DND-41 (cell line): ENCODE data around the gene RNF130.

Source experiments
- ATAC-seq: fragments of 200-7000 bp; cut with Tn5 transposase; 3 replicates; pipeline ENCODE4 v1.9.1; 2021; ENCODE audit warnings: low read depth; ENCODE audit not compliant: insufficient read depth
- DNase-seq: peaks from one replicate; pipeline ENCODE4 v3.0.0-alpha.2; 2020
- H2AFZ ChIP-seq: 2 replicates; pipeline ENCODE4 v1.6.0; 2012; ENCODE audit warnings: low read depth, low read length
- H3K27ac ChIP-seq: 2 replicates; pipeline ENCODE4 v1.5.1; 2012; ENCODE audit warnings: low read length, inconsistent platforms
- H3K27me3 ChIP-seq: fragments of 200-600 bp; sonication (generic); 2 replicates; pipeline ENCODE4 v1.6.0; 2012; ENCODE audit warnings: low read length, mild to moderate bottlenecking, inconsistent platforms; ENCODE audit not compliant: insufficient read depth, poor library complexity
- H3K36me3 ChIP-seq: 2 replicates; pipeline ENCODE4 v1.5.1; 2012; ENCODE audit warnings: low read length, inconsistent platforms; ENCODE audit not compliant: insufficient read depth
- H3K4me1 ChIP-seq: 2 replicates; pipeline ENCODE4 v1.5.1; 2012; ENCODE audit warnings: mild to moderate bottlenecking, low read length; ENCODE audit not compliant: insufficient read depth
- H3K4me2 ChIP-seq: 2 replicates; pipeline ENCODE4 v1.6.0; 2012; ENCODE audit warnings: mild to moderate bottlenecking, moderate library complexity, low read length, inconsistent platforms; ENCODE audit not compliant: insufficient read depth
- H3K4me3 ChIP-seq, 2 experiments: fragments of 200-600 bp in 1 of 2; shearing (Covaris generic) in 1 of 2; 2 replicates each; pipeline ENCODE4 v1.5.1; 2012 to 2016; ENCODE audit warnings: inconsistent platforms in 2 of 2, low read length in 2 of 2, mild to moderate bottlenecking in 2 of 2, low read depth in 1 of 2, moderate library complexity in 1 of 2
- H3K79me2 ChIP-seq: 2 replicates; pipeline ENCODE4 v1.6.0; 2012; ENCODE audit warnings: low read length, inconsistent platforms; ENCODE audit not compliant: insufficient read depth
- H3K9ac ChIP-seq: 2 replicates; pipeline ENCODE4 v1.6.0; 2012; ENCODE audit warnings: low read depth, mild to moderate bottlenecking, inconsistent platforms, low read length, moderate library complexity
- H3K9me3 ChIP-seq: 2 replicates; pipeline ENCODE4 v1.5.1; 2012; ENCODE audit warnings: low read length, moderate library complexity, mild to moderate bottlenecking, inconsistent platforms; ENCODE audit not compliant: insufficient read depth, severe bottlenecking
- H4K20me1 ChIP-seq: 2 replicates; pipeline ENCODE4 v1.6.0; 2012; ENCODE audit warnings: low read length; ENCODE audit not compliant: insufficient read depth
- CTCF ChIP-seq: IDR thresholded peaks from 2 replicates; pipeline ENCODE4 v1.5.1; 2012; ENCODE audit warnings: borderline replicate concordance, low read length, moderate library complexity, mild to moderate bottlenecking; ENCODE audit not compliant: poor library complexity, severe bottlenecking; ENCODE audit errors: extremely low read depth
- EZH2 ChIP-seq: IDR thresholded peaks from 3 replicates; pipeline ENCODE4 v1.6.1; 2012; ENCODE audit warnings: borderline replicate concordance, low read depth, mild to moderate bottlenecking, moderate library complexity, low read length, inconsistent platforms; ENCODE audit not compliant: severe bottlenecking

The RNF130 gene

DNA sequence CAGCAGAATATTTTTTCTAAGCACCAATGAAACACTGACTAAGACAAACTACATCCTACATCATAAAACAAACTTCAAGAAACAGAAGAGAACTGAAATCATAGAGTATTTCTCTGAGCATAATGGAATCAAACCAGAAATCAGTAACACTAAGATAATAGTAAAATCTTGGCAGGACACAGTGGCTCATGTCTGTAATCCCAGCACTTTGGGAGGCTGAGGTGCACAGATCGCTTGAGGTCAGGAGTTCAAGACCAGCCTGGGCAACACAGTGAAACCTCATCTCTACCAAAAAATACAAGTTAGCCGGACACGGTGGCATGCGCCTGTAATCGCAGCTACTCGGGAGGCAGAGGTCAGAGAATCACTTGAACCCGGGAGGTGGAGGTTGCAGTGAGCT is 63.1 kb downstream of the RNF130 start:
- no peak overlapping the region for H3K4me3 ChIP-seq
- no peaks in the 10 kb centered on the region; the same call in 1 of the 2 replicates for H3K36me3 ChIP-seq
- ATAC-seq (no peak), DNase-seq (no peak)
- no peak overlapping the region for H3K4me2 ChIP-seq
- H3K9me3 ChIP-seq = no peaks in the 10 kb centered on the region
- no peak overlapping the region for H3K27ac ChIP-seq
- no peaks in the 10 kb centered on the region for H3K79me2 ChIP-seq
- TF ChIP-seq EZH2 = no peak
- TF ChIP-seq CTCF = no peak
- no peaks in the 10 kb centered on the region for H4K20me1 ChIP-seq
- H2AFZ ChIP-seq = no peak overlapping the region
- H3K27me3 ChIP-seq = peaks cover 3% of the 10 kb centered on the region
- no peak overlapping the region for H3K9ac ChIP-seq
- H3K4me1 ChIP-seq = peaks cover 26% of the 10 kb centered on the region

DNA sequence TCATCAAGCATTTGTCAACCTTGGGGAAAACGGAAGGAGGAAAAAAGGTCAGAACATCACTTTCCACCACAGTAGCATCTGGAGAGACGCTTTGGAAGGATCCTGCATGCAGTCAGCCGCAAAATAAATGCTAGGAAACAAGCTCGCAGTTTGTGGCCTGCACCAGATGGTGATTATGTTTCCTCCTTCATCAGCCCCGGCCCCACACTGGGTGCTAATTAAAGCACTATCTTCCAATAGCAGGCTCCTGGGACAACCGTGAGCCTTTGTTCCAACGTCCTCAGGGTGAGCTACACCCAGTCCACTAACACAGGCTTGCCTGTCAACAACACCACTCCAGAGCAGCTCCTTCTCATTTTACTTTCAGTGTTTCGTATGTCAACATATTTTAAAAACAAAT is 64.0 kb downstream of the RNF130 start:
- H3K27ac ChIP-seq = no peak overlapping the region
- H3K4me2 ChIP-seq = no peak overlapping the region
- TF ChIP-seq EZH2 = no peak
- TF ChIP-seq CTCF = no peak
- no peak overlapping the region for H2AFZ ChIP-seq
- H3K9me3 ChIP-seq = no peaks in the 10 kb centered on the region
- no peak overlapping the region for H3K4me3 ChIP-seq
- peaks cover 3% of the 10 kb centered on the region for H3K27me3 ChIP-seq
- no peaks in the 10 kb centered on the region for H3K79me2 ChIP-seq
- H3K4me1 ChIP-seq = peaks cover 26% of the 10 kb centered on the region
- no peaks in the 10 kb centered on the region for H4K20me1 ChIP-seq
- H3K36me3 ChIP-seq = no peaks in the 10 kb centered on the region; the same call in 1 of the 2 replicates
- DNase-seq (peak; percentile 71), ATAC-seq (peak; percentile 87)
- H3K9ac ChIP-seq = no peak overlapping the region

DNA sequence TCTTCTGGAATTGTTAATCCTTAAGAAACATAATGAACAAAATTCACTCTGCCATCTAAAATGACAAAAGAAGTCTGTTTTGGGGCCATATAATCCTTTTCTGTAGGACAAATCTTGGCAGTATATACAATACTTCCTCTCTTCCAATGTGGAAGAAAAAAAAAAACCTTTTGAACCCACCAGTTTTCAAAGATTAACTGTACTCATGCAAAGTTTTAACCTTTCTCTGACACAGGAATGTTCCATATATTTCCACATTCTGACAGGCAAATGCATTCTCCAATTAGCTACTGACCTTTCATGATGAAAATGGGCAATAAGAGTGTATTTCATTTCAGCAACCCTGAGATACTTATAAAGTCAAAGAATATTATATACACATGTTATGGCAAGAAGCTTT is 65.4 kb downstream of the RNF130 start:
- Histone ChIP-seq H3K36me3 (no peaks in the 10 kb centered on the region), H3K79me2 (no peaks in the 10 kb centered on the region), H3K4me1 (peaks cover 26% of the 10 kb centered on the region), H3K9me3 (no peaks in the 10 kb centered on the region), H3K27me3 (peaks cover 3% of the 10 kb centered on the region), H2AFZ (no peak overlapping the region), H3K9ac (no peak overlapping the region), H3K27ac (0 out of 2 replicates have a peak overlapping the region, but pooled peaks have one; percentile 25), H3K4me2 (no peak overlapping the region), H4K20me1 (no peaks in the 10 kb centered on the region), H3K4me3 (no peak overlapping the region)
- TF ChIP-seq CTCF (no peak), EZH2 (no peak)
- DNase-seq = no peak
- ATAC-seq = no peak

DNA sequence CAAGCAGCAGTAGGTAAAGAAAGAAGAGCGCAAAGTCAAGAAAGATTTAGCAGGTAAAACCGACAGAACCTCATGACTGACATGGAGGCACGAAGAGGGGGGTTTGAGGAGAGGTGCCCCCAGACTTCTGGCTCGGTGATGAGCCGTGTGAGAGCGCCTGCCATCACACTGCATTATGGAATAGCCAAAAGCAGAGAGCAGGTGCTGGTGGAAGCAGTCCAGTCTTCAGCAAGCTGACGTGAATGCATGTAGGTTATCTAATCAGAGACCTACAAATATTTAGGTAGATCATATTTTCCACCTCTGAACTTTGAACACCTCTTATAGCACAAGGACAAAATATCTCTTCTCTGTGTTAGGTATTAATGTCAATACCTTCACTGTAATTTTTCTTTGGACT is 68.4 kb downstream of the RNF130 start:
- Histone ChIP-seq H3K27ac (no peak overlapping the region), H3K27me3 (peaks cover 3% of the 10 kb centered on the region), H2AFZ (no peak overlapping the region), H3K79me2 (no peaks in the 10 kb centered on the region), H4K20me1 (no peaks in the 10 kb centered on the region), H3K36me3 (no peaks in the 10 kb centered on the region), H3K9ac (no peak overlapping the region), H3K4me3 (no peak overlapping the region), H3K9me3 (no peaks in the 10 kb centered on the region), H3K4me2 (no peak overlapping the region), H3K4me1 (peaks cover 23% of the 10 kb centered on the region)
- no peak for DNase-seq
- TF ChIP-seq CTCF = no peak
- no peak for TF ChIP-seq EZH2
- ATAC-seq = no peak
